WTC11 (cell line): ENCODE measurements around the gene NCBP3.

ENCODE experiments used
- CTCF ChIP-seq: fragments of 200-600 bp; IDR thresholded peaks from 2 replicates; pipeline ENCODE4 v1.8.0; 2022; ENCODE audit warnings: antibody characterized with exemption
- NR1H2 ChIP-seq: sonication (generic); formaldehyde crosslinking; IDR thresholded peaks from 2 replicates; pipeline ENCODE4 v1.9.0; 2021; ENCODE audit warnings: mild to moderate bottlenecking, moderate library complexity, missing genetic modification reagents

GRCh38 chr17:3835410-3836229 is 10.4 kb downstream of the NCBP3 start:
- TF ChIP-seq NR1H2 (CRISPR knock-in tag): no peak
- TF ChIP-seq CTCF: no peak
